NAMALWA (cell line): ENCODE measurements around the gene RPS21.

Experiments used
- DNase-seq: peaks from one replicate; pipeline ENCODE4 v3.0.0-alpha.2; 2015; ENCODE audit warnings: low spot score

Gene RPS21

GRCh38 chr20:62396367-62397239 is 9.7 kb downstream of the RPS21 start:
- DNase-seq, result no peak

- no peak for DNase-seq
Observed at GRCh38 chr20:62398120-62398821, 11.4 kb downstream of the RPS21 start.

GRCh38 chr20:62400021-62400420 is 13.1 kb downstream of the RPS21 start:
- DNase-seq, result no peak

- no peak for DNase-seq
Observed at GRCh38 chr20:62400541-62400940, 13.6 kb downstream of the RPS21 start.

GRCh38 chr20:62401331-62401779 is 14.5 kb downstream of the RPS21 start:
- no peak for DNase-seq

DNA sequence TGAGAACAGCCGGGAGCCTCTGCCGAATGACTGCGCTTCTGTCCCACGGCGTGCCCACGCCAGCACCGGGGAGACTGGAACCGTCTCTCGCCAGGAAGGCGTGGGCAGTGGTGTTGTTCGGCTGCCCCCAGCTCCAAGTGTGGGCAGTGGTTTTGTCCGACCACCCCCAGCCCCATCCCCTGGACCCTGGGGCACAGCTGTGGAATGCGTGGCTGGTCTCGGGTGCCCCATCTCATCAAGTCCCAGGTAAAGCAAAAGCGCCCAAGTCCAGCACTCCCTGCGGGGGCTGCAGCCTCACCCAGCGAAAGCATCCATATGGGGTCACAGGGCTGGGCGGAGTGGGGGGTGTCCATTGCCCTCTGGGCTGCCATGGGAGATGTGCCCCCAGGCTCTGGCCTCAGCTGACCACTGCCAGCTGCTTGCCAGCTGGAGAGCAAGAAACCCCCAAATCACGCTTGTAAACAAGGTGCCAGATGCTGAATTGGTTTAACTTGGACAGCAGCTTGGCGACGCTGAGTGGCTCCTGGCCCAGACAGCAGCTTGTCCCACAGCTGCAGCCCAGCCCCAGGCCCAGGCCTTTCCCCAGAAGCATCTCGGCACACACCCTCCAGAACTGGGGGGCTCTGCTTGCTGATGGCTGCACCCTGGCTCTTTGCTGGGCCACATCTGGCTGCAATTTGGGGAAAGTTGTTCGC is 15.7 kb downstream of the RPS21 start:
- DNase-seq, result no peak

DNA sequence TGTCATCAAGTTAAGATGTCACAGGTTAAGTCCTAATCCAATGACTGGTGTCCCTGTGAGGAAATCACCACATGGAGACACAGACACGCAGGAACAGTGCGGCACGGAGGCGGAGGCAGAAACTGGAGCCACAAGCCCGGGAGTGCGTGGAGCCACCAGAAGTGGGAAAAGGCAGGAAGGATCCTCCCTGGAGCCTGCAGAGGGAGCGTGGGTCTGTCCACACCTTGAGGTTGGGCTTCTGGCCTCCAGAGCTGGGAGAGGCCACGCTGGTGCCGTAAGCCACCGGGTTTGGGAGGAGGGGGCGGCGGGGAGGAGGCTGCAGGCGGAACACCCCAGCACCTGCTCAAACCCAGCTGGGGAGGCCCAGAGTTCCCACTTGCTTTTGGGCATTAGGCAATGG is 16.4 kb downstream of the RPS21 start:
- no peak for DNase-seq

DNA sequence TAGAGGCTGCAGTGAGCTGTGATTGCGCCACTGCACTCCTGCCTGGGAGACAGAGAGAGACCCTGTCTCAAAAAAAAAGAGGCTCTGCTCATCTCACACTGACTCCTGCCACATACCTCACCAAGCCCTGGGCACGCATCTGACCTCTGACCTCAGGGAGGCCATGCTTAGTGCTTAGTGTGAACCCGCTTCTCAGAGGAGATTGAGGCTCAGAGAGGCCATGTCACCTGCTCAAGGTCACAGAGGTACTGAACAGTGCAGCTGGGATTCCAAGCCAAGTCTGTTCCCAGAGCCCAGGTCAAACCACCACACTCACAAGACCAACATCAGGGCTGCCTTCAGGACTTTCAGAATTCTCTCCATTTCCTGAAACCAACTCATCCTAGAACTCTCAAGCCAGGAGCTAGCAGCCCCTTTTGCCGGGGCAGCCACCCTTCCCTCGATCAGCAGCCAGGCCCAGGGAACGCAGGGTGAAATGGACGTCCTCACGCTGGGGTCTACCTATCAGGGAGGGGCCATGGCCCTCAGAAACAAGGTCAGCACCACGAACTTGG is 17.3 kb downstream of the RPS21 start:
- DNase-seq, result no peak

DNA sequence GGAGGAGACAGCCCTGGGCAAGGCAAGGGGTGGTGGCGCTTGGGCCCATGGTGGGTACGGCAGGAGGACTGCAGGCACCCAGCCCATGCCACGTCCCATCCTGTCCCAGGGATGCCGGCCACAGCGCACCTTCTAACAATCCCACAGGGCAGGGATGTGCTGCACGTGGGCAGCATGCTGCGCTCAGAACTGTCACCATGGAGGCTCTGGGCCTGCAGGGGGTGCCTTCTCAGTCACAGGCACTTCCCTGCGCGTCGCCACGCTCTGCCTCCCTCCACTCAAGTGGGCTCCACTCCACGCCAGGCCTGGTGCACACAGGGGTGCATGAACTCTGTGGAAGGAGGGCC is 17.8 kb downstream of the RPS21 start:
- no peak for DNase-seq

GRCh38 chr20:62405108-62405980 is 18.4 kb downstream of the RPS21 start:
- DNase-seq, result no peak

GRCh38 chr20:62405981-62406513 is 19.1 kb downstream of the RPS21 start:
- DNase-seq, result no peak

DNA sequence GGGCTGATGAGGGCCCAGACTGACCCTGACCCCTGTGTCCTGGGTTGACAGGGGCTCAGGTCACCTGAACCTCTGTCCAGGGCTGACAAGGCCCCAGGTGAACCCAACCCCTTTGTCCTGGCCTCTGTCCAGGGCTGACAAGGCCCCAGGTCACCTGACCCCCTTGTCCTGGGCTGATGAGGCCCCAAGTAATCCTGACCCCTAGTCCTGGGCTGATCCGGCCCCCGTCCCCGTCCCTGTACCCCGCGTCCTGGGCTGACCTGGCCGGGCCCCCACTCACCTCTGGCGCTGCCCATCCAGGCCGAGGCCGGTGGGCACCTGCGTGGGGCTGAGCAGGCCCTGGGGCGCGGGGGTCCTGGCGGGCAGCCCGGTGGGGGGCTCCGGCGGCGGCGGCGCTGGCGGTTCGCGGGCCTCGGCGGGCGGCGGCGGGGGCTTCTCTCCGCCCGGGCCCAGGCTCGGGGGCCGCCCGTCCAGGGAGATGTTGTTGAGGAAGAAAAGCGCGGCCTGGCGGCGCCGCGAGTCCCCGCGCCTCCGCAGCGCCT is 19.8 kb downstream of the RPS21 start:
- DNase-seq, result no peak

GRCh38 chr20:62407221-62407992 is 20.5 kb downstream of the RPS21 start, which contains the start of gene CABLES2:
Gene CABLES2, minus strand, starts transcription at chr20:62407285. Its CDS starts 9 bp downstream, at chr20:62407276.
- peak; percentile 95 for DNase-seq

DNA sequence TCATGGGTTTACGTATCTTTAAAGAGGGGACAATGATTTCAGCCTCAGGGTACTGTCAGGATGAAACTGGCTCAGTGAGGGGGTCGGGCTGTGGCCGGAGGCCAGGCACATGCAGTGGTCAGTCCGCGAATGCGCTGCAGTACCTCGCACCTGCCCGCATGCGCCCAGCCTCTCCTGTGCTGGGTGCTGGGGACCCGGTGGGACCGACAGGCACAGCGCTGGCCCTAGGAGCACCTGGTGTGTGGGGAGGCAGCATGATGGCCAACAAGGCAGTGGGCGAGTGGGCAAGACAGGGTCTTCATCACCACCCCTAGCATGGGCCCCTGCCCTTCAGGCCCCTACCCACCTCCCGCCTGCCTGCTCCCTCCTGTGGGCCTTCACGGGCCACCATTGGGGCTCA is 21.2 kb downstream of the RPS21 start:
- no peak for DNase-seq

GRCh38 chr20:62408640-62409039 is 21.7 kb downstream of the RPS21 start:
- DNase-seq, result no peak

DNA sequence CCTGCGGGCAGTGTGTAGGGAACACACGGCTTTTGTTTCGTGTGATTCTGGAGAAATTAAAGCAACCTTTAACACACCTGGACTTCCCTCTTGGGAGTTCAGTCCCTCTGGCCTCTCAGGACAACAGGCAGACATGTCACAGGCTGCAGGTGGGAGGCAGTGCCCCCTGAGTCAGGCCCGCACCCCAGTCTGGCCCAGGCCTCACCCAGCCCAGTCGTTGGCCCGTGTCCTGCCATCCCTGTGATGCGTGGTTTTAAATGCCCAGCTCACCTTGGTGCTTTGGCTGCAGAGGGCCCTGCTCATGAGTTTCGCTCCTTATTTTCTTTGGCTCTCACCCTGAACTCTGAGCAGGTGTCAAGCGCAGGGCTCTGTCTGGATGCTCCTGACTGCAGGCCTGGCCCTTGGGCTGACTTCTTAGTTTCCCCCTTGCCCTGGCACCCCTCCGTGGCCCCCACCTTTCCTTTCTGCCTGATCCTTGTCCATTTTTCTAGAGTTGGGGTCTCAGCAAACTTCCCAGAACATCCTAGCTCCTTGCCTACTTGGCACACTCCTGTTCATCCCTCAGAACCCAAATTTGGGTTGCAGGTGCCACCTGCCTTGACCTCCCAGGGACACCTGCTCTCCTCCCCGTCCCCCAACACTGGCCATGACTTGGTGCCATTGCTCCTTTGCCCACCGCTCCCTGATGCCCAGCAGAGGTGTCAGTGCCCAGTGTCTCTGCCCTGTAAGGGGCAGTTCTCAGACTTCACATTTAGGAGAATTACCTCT is 22.4 kb downstream of the RPS21 start:
- DNase-seq, result no peak

GRCh38 chr20:62409931-62410745 is 23.2 kb downstream of the RPS21 start:
- peak; percentile 78 for DNase-seq

- DNase-seq, result no peak
Observed at GRCh38 chr20:62410746-62411478, 24.0 kb downstream of the RPS21 start.
